ENCODE measurements around the gene RNU7-1. TPM values are rescaled to one million over a fixed set of nuclear protein-coding genes. Genes with fewer than 3 reads are reported as not detected.

RNU7-1 gene
- total RNA-seq, 4 donors from 2014 or later, result not detected

DNA sequence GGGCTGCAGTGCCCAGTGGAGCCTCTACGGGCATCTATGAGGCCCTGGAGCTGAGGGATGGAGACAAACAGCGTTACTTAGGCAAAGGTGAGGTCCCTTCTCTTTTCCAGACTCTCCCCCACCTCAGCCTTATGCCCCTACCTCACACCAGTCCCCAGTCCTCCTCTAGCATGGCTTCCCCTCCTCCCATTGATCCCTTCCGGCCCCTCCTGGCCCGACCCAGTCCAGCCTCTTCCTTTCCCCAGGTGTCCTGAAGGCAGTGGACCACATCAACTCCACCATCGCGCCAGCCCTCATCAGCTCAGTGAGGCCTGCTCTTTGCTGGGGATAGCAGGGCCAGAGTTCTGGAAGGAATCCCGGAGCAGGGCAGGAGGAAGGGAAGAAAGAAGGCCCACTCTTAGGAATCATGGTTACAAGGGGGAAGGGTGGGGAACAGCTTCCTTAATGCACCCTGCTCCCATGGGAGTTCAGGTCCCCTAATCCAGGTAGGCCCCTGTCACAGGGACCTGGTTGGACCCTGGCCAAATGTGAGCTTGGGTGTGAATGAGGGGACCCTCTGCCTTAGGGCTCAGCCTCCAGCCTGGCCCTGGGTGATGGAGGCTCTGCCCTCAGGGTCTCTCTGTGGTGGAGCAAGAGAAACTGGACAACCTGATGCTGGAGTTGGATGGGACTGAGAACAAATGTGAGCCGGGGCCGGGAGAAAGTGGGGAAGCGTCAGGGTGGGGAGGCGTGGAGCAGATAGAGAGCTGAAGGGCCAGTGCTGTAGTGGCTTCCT is 27.0 kb upstream of the RNU7-1 start:
- intact Hi-C loops (cut with DNase I; ENCODE audit: low total_unique reads), result no loop called here

DNA sequence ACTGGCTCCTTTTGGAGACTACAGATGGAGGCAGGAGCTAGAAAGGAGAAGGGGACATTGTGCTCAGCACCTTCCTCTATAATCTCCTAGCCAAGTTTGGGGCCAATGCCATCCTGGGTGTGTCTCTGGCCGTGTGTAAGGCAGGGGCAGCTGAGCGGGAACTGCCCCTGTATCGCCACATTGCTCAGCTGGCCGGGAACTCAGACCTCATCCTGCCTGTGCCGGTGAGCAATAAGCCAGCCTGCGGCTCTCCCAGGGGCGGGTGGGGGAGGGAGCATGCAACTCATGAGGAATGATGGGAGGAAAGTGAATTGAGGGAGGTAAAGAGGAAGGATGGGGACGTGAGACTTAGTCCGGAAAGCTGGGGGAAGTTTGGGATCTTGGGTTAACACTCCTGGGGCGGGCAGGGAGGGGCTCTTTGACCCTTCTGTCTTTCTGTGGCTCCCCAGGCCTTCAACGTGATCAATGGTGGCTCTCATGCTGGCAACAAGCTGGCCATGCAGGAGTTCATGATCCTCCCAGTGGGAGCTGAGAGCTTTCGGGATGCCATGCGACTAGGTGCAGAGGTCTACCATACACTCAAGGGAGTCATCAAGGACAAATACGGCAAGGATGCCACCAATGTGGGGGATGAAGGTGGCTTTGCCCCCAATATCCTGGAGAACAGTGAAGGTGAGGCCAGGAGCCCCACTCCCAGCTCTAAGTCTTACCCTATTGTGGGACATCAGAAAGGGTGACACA is 26.0 kb upstream of the RNU7-1 start:
- no peak overlapping the region for H3K4me3 ChIP-seq
- TF ChIP-seq POLR2A (IDR thresholded peaks at IDR 0.05), result no peak
- TF ChIP-seq EP300 (IDR thresholded peaks at IDR 0.05; ENCODE audit: low read depth), result no peak
- TF ChIP-seq POLR2AphosphoS5 (IDR thresholded peaks at IDR 0.05), result no peak
- TF ChIP-seq, protein P1, sequence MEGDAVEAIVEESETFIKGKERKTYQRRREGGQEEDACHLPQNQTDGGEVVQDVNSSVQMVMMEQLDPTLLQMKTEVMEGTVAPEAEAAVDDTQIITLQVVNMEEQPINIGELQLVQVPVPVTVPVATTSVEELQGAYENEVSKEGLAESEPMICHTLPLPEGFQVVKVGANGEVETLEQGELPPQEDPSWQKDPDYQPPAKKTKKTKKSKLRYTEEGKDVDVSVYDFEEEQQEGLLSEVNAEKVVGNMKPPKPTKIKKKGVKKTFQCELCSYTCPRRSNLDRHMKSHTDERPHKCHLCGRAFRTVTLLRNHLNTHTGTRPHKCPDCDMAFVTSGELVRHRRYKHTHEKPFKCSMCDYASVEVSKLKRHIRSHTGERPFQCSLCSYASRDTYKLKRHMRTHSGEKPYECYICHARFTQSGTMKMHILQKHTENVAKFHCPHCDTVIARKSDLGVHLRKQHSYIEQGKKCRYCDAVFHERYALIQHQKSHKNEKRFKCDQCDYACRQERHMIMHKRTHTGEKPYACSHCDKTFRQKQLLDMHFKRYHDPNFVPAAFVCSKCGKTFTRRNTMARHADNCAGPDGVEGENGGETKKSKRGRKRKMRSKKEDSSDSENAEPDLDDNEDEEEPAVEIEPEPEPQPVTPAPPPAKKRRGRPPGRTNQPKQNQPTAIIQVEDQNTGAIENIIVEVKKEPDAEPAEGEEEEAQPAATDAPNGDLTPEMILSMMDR (IDR thresholded peaks at IDR 0.05), result no peak

More for the DNA sequence above, 27.0 kb upstream of the RNU7-1 start:
- no peaks in the 10 kb centered on the region for H3K36me3 ChIP-seq
- H3K4me1 ChIP-seq, result peaks cover 13 to 21% (median 17%) of the 10 kb centered on the region in 4 donors
- H3K9me3 ChIP-seq, result no peaks in the 10 kb centered on the region
- no peak for DNase-seq
- H3K27me3 ChIP-seq, result peaks cover 18% of the 10 kb centered on the region
- 91 to 94% methylated on average over 5 to 11 of the region's 11 CpGs for WGBS, 2 donors (ENCODE audit: low coverage in 1 of 2)
- H3K27ac ChIP-seq, result no peak overlapping the region
- in situ Hi-C loops (cut with MboI; ENCODE audit: low pct_ligation_motif_present in 1 of 4, low pct_unique_long_range_greater_than_20kb in 1 of 4, low sequenced_read_pairs in 3 of 4), result loop anchor here in 1 of 4 donors (25.0 kb wide), 1 partner anchor 196 kb away; the partner anchor contains the start of gene C1RL
- no peak overlapping the region for H3K4me3 ChIP-seq
- TF ChIP-seq POLR2AphosphoS5 (IDR thresholded peaks at IDR 0.05) (no peak), POLR2A (IDR thresholded peaks at IDR 0.05) (no peak), EP300 (IDR thresholded peaks at IDR 0.05; ENCODE audit: low read depth) (no peak)
- TF ChIP-seq, protein P1 (IDR thresholded peaks at IDR 0.05), result no peak

DNA sequence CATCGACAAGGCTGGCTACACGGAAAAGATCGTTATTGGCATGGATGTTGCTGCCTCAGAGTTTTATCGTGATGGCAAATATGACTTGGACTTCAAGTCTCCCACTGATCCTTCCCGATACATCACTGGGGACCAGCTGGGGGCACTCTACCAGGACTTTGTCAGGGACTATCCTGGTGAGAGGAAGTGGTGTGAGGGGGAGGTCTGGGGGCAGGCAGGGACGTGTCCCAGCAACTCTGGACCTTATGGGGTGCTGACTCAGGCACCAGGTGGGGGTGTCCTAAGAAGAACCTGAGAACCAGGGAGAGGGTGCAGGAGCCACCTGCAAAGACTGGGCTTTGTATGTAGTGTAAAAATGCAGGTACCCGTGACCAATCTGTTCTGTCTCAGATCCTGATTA is 24.0 kb upstream of the RNU7-1 start:
- Histone ChIP-seq H3K36me3 (no peaks in the 10 kb centered on the region), H3K4me3 (no peak overlapping the region), H3K9me3 (no peaks in the 10 kb centered on the region), H3K4me1 (peaks cover 10 to 21% (median 16%) of the 10 kb centered on the region in 4 donors), H3K27ac (no peak overlapping the region), H3K27me3 (peaks cover under 1% of the 10 kb centered on the region)
- TF ChIP-seq, protein P1 (IDR thresholded peaks at IDR 0.05), result no peak
- TF ChIP-seq POLR2AphosphoS5 (IDR thresholded peaks at IDR 0.05) (no peak), EP300 (IDR thresholded peaks at IDR 0.05; ENCODE audit: low read depth) (no peak), POLR2A (IDR thresholded peaks at IDR 0.05) (no peak)
- intact Hi-C loops (cut with DNase I; ENCODE audit: low total_unique reads) (no loop called here), in situ Hi-C loops (cut with MboI; ENCODE audit: low pct_ligation_motif_present in 1 of 4, low pct_unique_long_range_greater_than_20kb in 1 of 4, low sequenced_read_pairs in 3 of 4) (loop anchor here in 1 of 4 donors (25.0 kb wide), 1 partner anchor 193 kb away; the partner anchor contains the start of gene C1RL)
- DNase-seq, result no peak
- WGBS, 2 donors (ENCODE audit: low coverage in 1 of 2), result 70% methylated on average over 7 of the region's 7 CpGs; no CpG with 5 or more reads in 1 of the 2 donors

More for the DNA sequence above, 26.0 kb upstream of the RNU7-1 start:
- in situ Hi-C loops (cut with MboI; ENCODE audit: low pct_ligation_motif_present in 1 of 4, low pct_unique_long_range_greater_than_20kb in 1 of 4, low sequenced_read_pairs in 3 of 4) (loop anchor here in 1 of 4 donors (25.0 kb wide), 1 partner anchor 195 kb away; the partner anchor contains the start of gene C1RL), intact Hi-C loops (cut with DNase I; ENCODE audit: low total_unique reads) (no loop called here)
- H3K9me3 ChIP-seq, result no peaks in the 10 kb centered on the region
- H3K4me1 ChIP-seq, result peaks cover 13 to 21% (median 17%) of the 10 kb centered on the region in 4 donors
- H3K27me3 ChIP-seq, result peaks cover 15% of the 10 kb centered on the region
- 76 to 89% methylated on average over 5 to 14 of the region's 14 CpGs for WGBS, 2 donors (ENCODE audit: low coverage in 1 of 2)
- H3K36me3 ChIP-seq, result no peaks in the 10 kb centered on the region
- H3K27ac ChIP-seq, result no peak overlapping the region
- no peak for DNase-seq

DNA sequence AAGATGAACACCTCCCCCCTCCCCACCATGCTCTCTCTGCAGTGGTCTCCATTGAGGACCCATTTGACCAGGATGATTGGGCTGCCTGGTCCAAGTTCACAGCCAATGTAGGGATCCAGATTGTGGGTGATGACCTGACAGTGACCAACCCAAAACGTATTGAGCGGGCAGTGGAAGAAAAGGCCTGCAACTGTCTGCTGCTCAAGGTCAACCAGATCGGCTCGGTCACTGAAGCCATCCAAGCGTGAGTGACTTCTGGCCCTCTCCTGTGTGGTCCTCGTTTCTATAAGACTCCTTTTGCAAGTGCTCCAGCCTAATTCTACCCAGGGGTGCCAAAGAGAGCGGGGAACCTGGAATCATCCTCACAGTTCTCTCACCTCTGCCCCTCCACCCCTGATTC is 22.1 kb upstream of the RNU7-1 start:
- intact Hi-C loops (cut with DNase I; ENCODE audit: low total_unique reads) (no loop called here), in situ Hi-C loops (cut with MboI; ENCODE audit: low pct_ligation_motif_present in 1 of 4, low pct_unique_long_range_greater_than_20kb in 1 of 4, low sequenced_read_pairs in 3 of 4) (loop anchor here in 1 of 4 donors (25.0 kb wide), 1 partner anchor 191 kb away; the partner anchor contains the start of gene C1RL)
- TF ChIP-seq POLR2AphosphoS5 (IDR thresholded peaks at IDR 0.05) (no peak), EP300 (IDR thresholded peaks at IDR 0.05; ENCODE audit: low read depth) (no peak), POLR2A (IDR thresholded peaks at IDR 0.05) (no peak)
- TF ChIP-seq, protein P1 (IDR thresholded peaks at IDR 0.05), result no peak
- H3K36me3 ChIP-seq, result no peaks in the 10 kb centered on the region
- H3K4me1 ChIP-seq, result peaks cover 11 to 29% (median 25%) of the 10 kb centered on the region in 4 donors
- no peaks in the 10 kb centered on the region for H3K27me3 ChIP-seq
- no peak for DNase-seq
- H3K27ac ChIP-seq, result peak overlapping the region in 1 of 4 donors; percentile 19
- H3K9me3 ChIP-seq, result no peaks in the 10 kb centered on the region
- H3K4me3 ChIP-seq, result no peak overlapping the region
- 90% methylated on average over 7 of the region's 7 CpGs; no CpG with 5 or more reads in 1 of the 2 donors for WGBS, 2 donors (ENCODE audit: low coverage in 1 of 2)

All from transverse colon (tissue), 4 donors.